Kidney capillary endothelial cell (primary cell): ENCODE data around the gene GDI2.

Experiments used
- DNase-seq: peaks from one replicate; pipeline ENCODE4 v3.0.0-alpha.2; 2018; ENCODE audit warnings: low spot score

Gene GDI2

GRCh38 chr10:5742116-5742515 is 71.1 kb downstream of the GDI2 start:
- DNase-seq: no peak

- DNase-seq: no peak
Observed at GRCh38 chr10:5741276-5741675, 72.0 kb downstream of the GDI2 start.

GRCh38 chr10:5738427-5738826 is 74.8 kb downstream of the GDI2 start:
- no peak for DNase-seq

- no peak for DNase-seq
Observed at GRCh38 chr10:5737352-5737751, 75.9 kb downstream of the GDI2 start.

GRCh38 chr10:5736591-5736990 is 76.6 kb downstream of the GDI2 start:
- no peak for DNase-seq

GRCh38 chr10:5735119-5735518 is 78.1 kb downstream of the GDI2 start:
- no peak for DNase-seq

- DNase-seq: no peak
Observed at GRCh38 chr10:5732141-5732540, 81.1 kb downstream of the GDI2 start.

- no peak for DNase-seq
Observed at GRCh38 chr10:5731559-5731958, 81.7 kb downstream of the GDI2 start.

GRCh38 chr10:5730766-5731165 is 82.5 kb downstream of the GDI2 start:
- no peak for DNase-seq

GRCh38 chr10:5723692-5724091 is 89.5 kb downstream of the GDI2 start:
- no peak for DNase-seq

- DNase-seq: no peak
Observed at GRCh38 chr10:5720182-5720581, 93.1 kb downstream of the GDI2 start.

- no peak for DNase-seq
Observed at GRCh38 chr10:5719546-5719945, 93.7 kb downstream of the GDI2 start.
